ENCODE data around the gene SUGT1. TPM values are rescaled to one million over a fixed set of nuclear protein-coding genes. Genes with fewer than 3 reads are reported as not detected.

The SUGT1 gene
- total and polyA plus RNA-seq, 2 of the 13 experiments (the other 11 are each of a cell fraction or from before 2014, with no cell fraction given) = 23.1 to 71.2 TPM

DNA sequence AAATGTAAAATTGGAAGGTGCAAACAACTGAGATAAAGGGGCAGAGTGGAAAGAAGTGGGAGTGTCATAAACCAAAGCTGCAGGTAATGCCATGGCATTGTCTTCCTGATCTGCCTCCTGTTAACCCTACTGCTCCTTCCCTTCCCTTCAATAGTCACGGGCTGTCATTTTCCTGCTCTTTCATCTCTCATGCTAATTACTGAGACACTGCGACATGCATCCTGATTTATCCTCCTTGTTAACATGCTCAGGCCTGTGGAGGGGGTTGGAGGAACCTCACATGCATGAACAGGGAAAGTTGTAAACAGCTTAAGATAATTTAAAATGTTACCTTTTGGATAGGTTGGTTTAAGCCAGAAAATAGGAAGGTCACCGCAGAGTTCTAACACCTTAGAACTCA is 59.7 kb downstream of the SUGT1 start (continued):
- TF ChIP-seq, protein P1, sequence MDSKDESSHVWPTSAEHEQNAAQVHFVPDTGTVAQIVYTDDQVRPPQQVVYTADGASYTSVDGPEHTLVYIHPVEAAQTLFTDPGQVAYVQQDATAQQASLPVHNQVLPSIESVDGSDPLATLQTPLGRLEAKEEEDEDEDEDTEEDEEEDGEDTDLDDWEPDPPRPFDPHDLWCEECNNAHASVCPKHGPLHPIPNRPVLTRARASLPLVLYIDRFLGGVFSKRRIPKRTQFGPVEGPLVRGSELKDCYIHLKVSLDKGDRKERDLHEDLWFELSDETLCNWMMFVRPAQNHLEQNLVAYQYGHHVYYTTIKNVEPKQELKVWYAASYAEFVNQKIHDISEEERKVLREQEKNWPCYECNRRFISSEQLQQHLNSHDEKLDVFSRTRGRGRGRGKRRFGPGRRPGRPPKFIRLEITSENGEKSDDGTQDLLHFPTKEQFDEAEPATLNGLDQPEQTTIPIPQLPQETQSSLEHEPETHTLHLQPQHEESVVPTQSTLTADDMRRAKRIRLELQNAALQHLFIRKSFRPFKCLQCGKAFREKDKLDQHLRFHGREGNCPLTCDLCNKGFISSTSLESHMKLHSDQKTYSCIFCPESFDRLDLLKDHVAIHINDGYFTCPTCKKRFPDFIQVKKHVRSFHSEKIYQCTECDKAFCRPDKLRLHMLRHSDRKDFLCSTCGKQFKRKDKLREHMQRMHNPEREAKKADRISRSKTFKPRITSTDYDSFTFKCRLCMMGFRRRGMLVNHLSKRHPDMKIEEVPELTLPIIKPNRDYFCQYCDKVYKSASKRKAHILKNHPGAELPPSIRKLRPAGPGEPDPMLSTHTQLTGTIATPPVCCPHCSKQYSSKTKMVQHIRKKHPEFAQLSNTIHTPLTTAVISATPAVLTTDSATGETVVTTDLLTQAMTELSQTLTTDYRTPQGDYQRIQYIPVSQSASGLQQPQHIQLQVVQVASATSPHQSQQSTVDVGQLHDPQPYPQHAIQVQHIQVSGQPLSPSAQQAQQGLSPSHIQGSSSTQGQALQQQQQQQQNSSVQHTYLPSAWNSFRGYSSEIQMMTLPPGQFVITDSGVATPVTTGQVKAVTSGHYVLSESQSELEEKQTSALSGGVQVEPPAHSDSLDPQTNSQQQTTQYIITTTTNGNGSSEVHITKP (CRISPR knock-in tag; IDR thresholded peaks at IDR 0.05; ENCODE audit: low read depth) = no peak
- TF ChIP-seq ZC3H13 (CRISPR knock-in tag; IDR thresholded peaks at IDR 0.05) (no peak), ZNF501 (CRISPR knock-in tag; IDR thresholded peaks at IDR 0.05) (no peak), ATF7-NPFF (CRISPR knock-in tag; IDR thresholded peaks at IDR 0.05; ENCODE audit: low read depth) (no peak), TEAD3 (CRISPR knock-in tag; optimal IDR thresholded peaks at IDR 0.05; ENCODE audit: borderline replicate concordance) (no peak), RAD21 (CRISPR knock-in tag; IDR thresholded peaks at IDR 0.05) (no peak)
- TF ChIP-seq, protein P2, sequence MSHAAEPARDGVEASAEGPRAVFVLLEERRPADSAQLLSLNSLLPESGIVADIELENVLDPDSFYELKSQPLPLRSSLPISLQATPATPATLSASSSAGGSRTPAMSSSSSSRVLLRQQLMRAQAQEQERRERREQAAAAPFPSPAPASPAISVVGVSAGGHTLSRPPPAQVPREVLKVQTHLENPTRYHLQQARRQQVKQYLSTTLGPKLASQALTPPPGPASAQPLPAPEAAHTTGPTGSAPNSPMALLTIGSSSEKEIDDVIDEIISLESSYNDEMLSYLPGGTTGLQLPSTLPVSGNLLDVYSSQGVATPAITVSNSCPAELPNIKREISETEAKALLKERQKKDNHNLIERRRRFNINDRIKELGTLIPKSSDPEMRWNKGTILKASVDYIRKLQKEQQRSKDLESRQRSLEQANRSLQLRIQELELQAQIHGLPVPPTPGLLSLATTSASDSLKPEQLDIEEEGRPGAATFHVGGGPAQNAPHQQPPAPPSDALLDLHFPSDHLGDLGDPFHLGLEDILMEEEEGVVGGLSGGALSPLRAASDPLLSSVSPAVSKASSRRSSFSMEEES (CRISPR knock-in tag; IDR thresholded peaks at IDR 0.05) = no peak

DNA sequence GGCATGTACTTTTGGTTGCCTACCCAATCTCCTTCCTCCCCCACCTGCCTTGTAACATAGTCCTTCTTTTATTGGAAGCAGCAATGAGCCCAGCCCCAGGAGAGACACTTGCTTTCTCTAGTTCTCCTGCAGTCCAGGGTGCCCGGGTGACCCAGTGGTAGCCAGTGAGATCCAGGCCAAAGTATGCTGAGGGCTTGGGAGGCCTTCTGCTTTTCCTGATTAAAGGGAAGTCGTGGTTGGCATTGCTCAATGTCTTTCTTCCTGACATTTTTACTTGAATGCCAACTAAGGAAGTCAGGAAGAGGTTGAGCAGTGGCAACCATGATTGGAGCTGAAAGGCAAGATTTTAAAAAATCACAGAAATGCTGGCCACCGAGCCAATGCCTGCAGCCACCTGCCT is 61.3 kb downstream of the SUGT1 start:
- Histone ChIP-seq H3K4me2 (ENCODE audit: low read depth, low read length) (no peak overlapping the region), H3K27me3 (ENCODE audit: control insufficient read depth in 1 of 2, insufficient read depth in 2 of 2, low read length in 2 of 2) (peaks cover 0 to 1% of the 10 kb centered on the region in 2 experiments; a peak in 1 of 5 replicates), H3K4me1 (ENCODE audit: insufficient read depth, low read length) (no peaks in the 10 kb centered on the region), H2AFZ (ENCODE audit: low read length) (no peak overlapping the region), H4K20me1 (ENCODE audit: insufficient read depth, low read length) (no peaks in the 10 kb centered on the region), H3K9me3 (ENCODE audit: low read length) (no peaks in the 10 kb centered on the region), H3K36me3 (replicated peaks in 1 of 2; ENCODE audit: control insufficient read depth in 1 of 2, insufficient read depth in 2 of 2, low read length in 2 of 2) (no peaks in the 10 kb centered on the region), H3K4me3 (replicated peaks in 1 of 3; ENCODE audit: insufficient read depth in 1 of 3, low read depth in 2 of 3, low read length in 3 of 3) (no peak overlapping the region), H3K79me2 (ENCODE audit: insufficient read depth, low read length) (no peaks in the 10 kb centered on the region), H3K9ac (ENCODE audit: insufficient read depth, low read depth, low read length) (no peak overlapping the region), H3K27ac (ENCODE audit: extremely low read length, insufficient read depth, low read length) (no peak overlapping the region)
- BruUV-seq (replicated peaks) = no TSS peak
- DNase-seq (ENCODE audit: low spot score) = no peak
- in situ Hi-C loops (cut with HindIII; ENCODE audit: extremely low pct_ligation_motif_present, low pct_unique_long_range_greater_than_20kb) (no loop called here), intact Hi-C loops (cut with micrococcal nuclease; ENCODE audit: unreplicated experiment) (no loop called here)
- ChIA-PET CTCF (ENCODE audit: low intra/inter-chr PET ratio, low total read pairs) (no interaction called here), POLR2A (no interaction called here)
- WGBS (ENCODE audit: low lambda C conversion rate) = 4% methylated on average over 3 of the region's 3 CpGs
- TF ChIP-seq ZNF230 (CRISPR knock-in tag; IDR thresholded peaks at IDR 0.05) (no peak), THAP11 (CRISPR knock-in tag; IDR thresholded peaks at IDR 0.05) (no peak), ONECUT2 (CRISPR knock-in tag; IDR thresholded peaks at IDR 0.05) (no peak), ATF7-NPFF (CRISPR knock-in tag; IDR thresholded peaks at IDR 0.05; ENCODE audit: low read depth) (no peak), HNRNPUL1 (IDR thresholded peaks at IDR 0.05; ENCODE audit: low read depth, low read length) (no peak), KLF12 (CRISPR knock-in tag; IDR thresholded peaks at IDR 0.05; ENCODE audit: borderline replicate concordance) (no peak), MAFG (CRISPR knock-in tag; IDR thresholded peaks at IDR 0.05) (no peak), BORCS8-MEF2B (CRISPR knock-in tag; IDR thresholded peaks at IDR 0.05) (no peak)
- FAIRE-seq = no peak
- ATAC-seq = no peak
